Neural cell (in vitro differentiated cells): ENCODE measurements around the gene FAM219A. TPM values are rescaled to one million over a fixed set of nuclear protein-coding genes. Genes with fewer than 3 reads are reported as not detected.

Source experiments
- H2AFZ ChIP-seq: fragments of 200-600, 300-800 bp; sonication (generic), shearing (Covaris generic); 2 replicates; pipeline ENCODE4 v1.6.0; 2014; ENCODE audit warnings: low read depth, mild to moderate bottlenecking, antibody characterized with exemption, low read length, moderate library complexity
- H3F3A ChIP-seq: fragments of 200-600 bp; shearing (Covaris generic); 2 replicates; pipeline ENCODE4 v1.6.1; 2016; ENCODE audit warnings: mild to moderate bottlenecking, moderate library complexity, mixed read lengths, antibody characterized with exemption, low read length; ENCODE audit not compliant: insufficient read depth, poor library complexity, severe bottlenecking
- H3K27ac ChIP-seq: fragments of 200-600, 300-800 bp; sonication (generic), shearing (Covaris generic); 2 replicates; pipeline ENCODE4 v1.5.1; 2014; ENCODE audit warnings: mild to moderate bottlenecking, low read length, moderate library complexity
- H3K27me3 ChIP-seq: fragments of 300-800, 200-600 bp; sonication (generic), shearing (Covaris generic); 2 replicates; pipeline ENCODE4 v1.6.0; 2014; ENCODE audit warnings: mild to moderate bottlenecking, low read depth, low read length, moderate library complexity; ENCODE audit not compliant: insufficient read depth
- H3K36me3 ChIP-seq: fragments of 300-800, 200-600 bp; sonication (generic), shearing (Covaris generic); 2 replicates; pipeline ENCODE4 v1.5.1; 2014; ENCODE audit warnings: mild to moderate bottlenecking, antibody characterized with exemption, low read length, moderate library complexity; ENCODE audit not compliant: insufficient read depth
- H3K4me2 ChIP-seq: fragments of 300-800, 200-600 bp; sonication (generic), shearing (Covaris generic); 2 replicates; pipeline ENCODE4 v1.6.0; 2014; ENCODE audit warnings: mild to moderate bottlenecking, low read length
- H3K4me3 ChIP-seq: fragments of 300-800, 200-600 bp; sonication (generic), shearing (Covaris generic); 2 replicates; pipeline ENCODE4 v1.5.1; 2014; ENCODE audit warnings: mild to moderate bottlenecking, low read length, moderate library complexity
- H3K79me2 ChIP-seq: fragments of 200-600 bp; shearing (Covaris generic); replicated peaks from 2 replicates; pipeline ENCODE4 v1.6.0; 2014; ENCODE audit warnings: mild to moderate bottlenecking, low read length, moderate library complexity; ENCODE audit not compliant: insufficient read depth
- H3K9ac ChIP-seq: fragments of 300-800, 200-600 bp; sonication (generic), shearing (Covaris generic); 2 replicates; pipeline ENCODE4 v1.6.1; 2016; ENCODE audit warnings: mild to moderate bottlenecking, low read length, mixed read lengths
- H3K9me2 ChIP-seq: fragments of 200-600 bp; shearing (Covaris generic); 2 replicates; pipeline ENCODE4 v1.6.1; 2016; ENCODE audit warnings: mild to moderate bottlenecking, low read length, mixed read lengths; ENCODE audit not compliant: insufficient read depth
- H3K9me3 ChIP-seq: fragments of 200-600, 300-800 bp; sonication (generic), shearing (Covaris generic); 2 replicates; pipeline ENCODE4 v1.6.1; 2016; ENCODE audit warnings: mild to moderate bottlenecking, mixed run types, low read length, moderate library complexity, mixed read lengths
- H4K20me1 ChIP-seq: fragments of 200-600 bp; shearing (Covaris generic); 2 replicates; pipeline ENCODE4 v1.6.1; 2016; ENCODE audit warnings: mild to moderate bottlenecking, mixed run types; ENCODE audit not compliant: insufficient read depth
- CTCF ChIP-seq: fragments of 450-650 bp; IDR thresholded peaks from 2 replicates; pipeline ENCODE4 v1.5.1; 2014; ENCODE audit warnings: antibody characterized with exemption, mild to moderate bottlenecking, moderate library complexity; ENCODE audit not compliant: poor library complexity, severe bottlenecking
- EP300 ChIP-seq: fragments of 450-650 bp; conservative IDR thresholded peaks from 2 replicates; pipeline ENCODE4 v1.6.1; 2014; ENCODE audit warnings: antibody characterized with exemption, mild to moderate bottlenecking, moderate library complexity; ENCODE audit not compliant: poor library complexity, severe bottlenecking
- EZH2 ChIP-seq: fragments of 200-600, 300-800 bp; shearing (Covaris generic), sonication (generic); IDR thresholded peaks from 2 replicates; pipeline ENCODE4 v1.6.1; 2014; ENCODE audit warnings: antibody characterized with exemption, low read length, borderline replicate concordance, mild to moderate bottlenecking; ENCODE audit not compliant: insufficient read depth, poor library complexity, severe bottlenecking
- MXI1 ChIP-seq: fragments of 450-650 bp; conservative IDR thresholded peaks from 2 replicates; pipeline ENCODE4 v1.6.1; 2014; ENCODE audit warnings: antibody characterized with exemption, mild to moderate bottlenecking; ENCODE audit not compliant: poor library complexity, severe bottlenecking
- POLR2AphosphoS5 ChIP-seq: IDR thresholded peaks from 2 replicates; pipeline ENCODE4 v1.6.1; 2012
- RAD21 ChIP-seq: fragments of 450-650 bp; conservative IDR thresholded peaks from 2 replicates; pipeline ENCODE4 v1.6.1; 2014; ENCODE audit warnings: antibody characterized with exemption, mild to moderate bottlenecking, moderate library complexity
- REST ChIP-seq: IDR thresholded peaks from 2 replicates; pipeline ENCODE4 v1.6.1; 2012; ENCODE audit warnings: borderline replicate concordance
- SMC3 ChIP-seq: fragments of 450-650 bp; conservative IDR thresholded peaks from 2 replicates; pipeline ENCODE4 v1.6.1; 2014; ENCODE audit warnings: antibody characterized with exemption, mild to moderate bottlenecking, moderate library complexity; ENCODE audit not compliant: poor library complexity
- TAF1 ChIP-seq: IDR thresholded peaks from 2 replicates; pipeline ENCODE4 v1.6.1; 2012; ENCODE audit warnings: low read depth
- polyA plus RNA-seq: library from polyadenylated mRNA; depleted of rRNA; stranded (reverse); fragments of >200 nt; gene quantifications from 2 replicates; pipeline ENCODE4 v1.2.3, GENCODE V29; 2014

The FAM219A gene
- polyA plus RNA-seq, 1 donor from 2014 or later, result 56.6 TPM

- H2AFZ ChIP-seq, result no peak overlapping the region
- no peak overlapping the region for H3K9ac ChIP-seq
- H3K4me2 ChIP-seq, result no peak overlapping the region
- no peaks in the 10 kb centered on the region for H3K9me2 ChIP-seq
- no peaks in the 10 kb centered on the region for H4K20me1 ChIP-seq
- H3F3A ChIP-seq, result no peaks in the 10 kb centered on the region
- H3K9me3 ChIP-seq, result no peaks in the 10 kb centered on the region
- TF ChIP-seq MXI1, result no peak
- TF ChIP-seq REST, result peak; percentile 29
- no peaks in the 10 kb centered on the region for H3K79me2 ChIP-seq
- no peaks in the 10 kb centered on the region for H3K36me3 ChIP-seq
- no peak overlapping the region for H3K4me3 ChIP-seq
- no peaks in the 10 kb centered on the region for H3K27me3 ChIP-seq
- no peak overlapping the region for H3K27ac ChIP-seq
Observed at GRCh38 chr9:34493972-34494535, 35.7 kb upstream of the FAM219A start.

- H4K20me1 ChIP-seq, result no peaks in the 10 kb centered on the region
- no peaks in the 10 kb centered on the region for H3K27me3 ChIP-seq
- TF ChIP-seq EP300, result no peak
- TF ChIP-seq RAD21, result peak; percentile 45
- TF ChIP-seq EZH2, result no peak
- no peak for TF ChIP-seq POLR2AphosphoS5
- no peak for TF ChIP-seq REST
- no peak for TF ChIP-seq TAF1
- no peak for TF ChIP-seq MXI1
- peak; percentile 45 for TF ChIP-seq CTCF
- peak; percentile 47 for TF ChIP-seq SMC3
- no peaks in the 10 kb centered on the region for H3K79me2 ChIP-seq
- H3K4me3 ChIP-seq, result no peak overlapping the region
- no peaks in the 10 kb centered on the region for H3K9me2 ChIP-seq
- no peak overlapping the region for H3K27ac ChIP-seq
- H2AFZ ChIP-seq, result no peak overlapping the region
- H3K9ac ChIP-seq, result no peak overlapping the region
- H3K4me2 ChIP-seq, result no peak overlapping the region
- H3K36me3 ChIP-seq, result no peaks in the 10 kb centered on the region
- H3K9me3 ChIP-seq, result no peaks in the 10 kb centered on the region
- no peaks in the 10 kb centered on the region for H3F3A ChIP-seq
Observed at GRCh38 chr9:34492051-34492450, 33.7 kb upstream of the FAM219A start.
